ENCODE measurements around the gene TSBP1.

GRCh38 chr6:32290886-32291450 is 80.7 kb downstream of the TSBP1 start:
- TF ChIP-seq, protein P1, sequence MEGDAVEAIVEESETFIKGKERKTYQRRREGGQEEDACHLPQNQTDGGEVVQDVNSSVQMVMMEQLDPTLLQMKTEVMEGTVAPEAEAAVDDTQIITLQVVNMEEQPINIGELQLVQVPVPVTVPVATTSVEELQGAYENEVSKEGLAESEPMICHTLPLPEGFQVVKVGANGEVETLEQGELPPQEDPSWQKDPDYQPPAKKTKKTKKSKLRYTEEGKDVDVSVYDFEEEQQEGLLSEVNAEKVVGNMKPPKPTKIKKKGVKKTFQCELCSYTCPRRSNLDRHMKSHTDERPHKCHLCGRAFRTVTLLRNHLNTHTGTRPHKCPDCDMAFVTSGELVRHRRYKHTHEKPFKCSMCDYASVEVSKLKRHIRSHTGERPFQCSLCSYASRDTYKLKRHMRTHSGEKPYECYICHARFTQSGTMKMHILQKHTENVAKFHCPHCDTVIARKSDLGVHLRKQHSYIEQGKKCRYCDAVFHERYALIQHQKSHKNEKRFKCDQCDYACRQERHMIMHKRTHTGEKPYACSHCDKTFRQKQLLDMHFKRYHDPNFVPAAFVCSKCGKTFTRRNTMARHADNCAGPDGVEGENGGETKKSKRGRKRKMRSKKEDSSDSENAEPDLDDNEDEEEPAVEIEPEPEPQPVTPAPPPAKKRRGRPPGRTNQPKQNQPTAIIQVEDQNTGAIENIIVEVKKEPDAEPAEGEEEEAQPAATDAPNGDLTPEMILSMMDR (IDR thresholded peaks at IDR 0.05): no peak
- TF ChIP-seq EP300 (IDR thresholded peaks at IDR 0.05) (no peak), POLR2A (IDR thresholded peaks at IDR 0.05) (no peak), POLR2AphosphoS5 (IDR thresholded peaks at IDR 0.05) (no peak)
